HG02885 (cell line): ENCODE measurements around the gene SMARCD1.

Source experiments
- ATAC-seq: cut with Tn5 transposase; IDR thresholded peaks from one replicate; pipeline ENCODE4 v1.9.1; 2021; ENCODE audit warnings: mild to moderate bottlenecking; ENCODE audit not compliant: unreplicated experiment, poor library complexity

SMARCD1 gene

DNA sequence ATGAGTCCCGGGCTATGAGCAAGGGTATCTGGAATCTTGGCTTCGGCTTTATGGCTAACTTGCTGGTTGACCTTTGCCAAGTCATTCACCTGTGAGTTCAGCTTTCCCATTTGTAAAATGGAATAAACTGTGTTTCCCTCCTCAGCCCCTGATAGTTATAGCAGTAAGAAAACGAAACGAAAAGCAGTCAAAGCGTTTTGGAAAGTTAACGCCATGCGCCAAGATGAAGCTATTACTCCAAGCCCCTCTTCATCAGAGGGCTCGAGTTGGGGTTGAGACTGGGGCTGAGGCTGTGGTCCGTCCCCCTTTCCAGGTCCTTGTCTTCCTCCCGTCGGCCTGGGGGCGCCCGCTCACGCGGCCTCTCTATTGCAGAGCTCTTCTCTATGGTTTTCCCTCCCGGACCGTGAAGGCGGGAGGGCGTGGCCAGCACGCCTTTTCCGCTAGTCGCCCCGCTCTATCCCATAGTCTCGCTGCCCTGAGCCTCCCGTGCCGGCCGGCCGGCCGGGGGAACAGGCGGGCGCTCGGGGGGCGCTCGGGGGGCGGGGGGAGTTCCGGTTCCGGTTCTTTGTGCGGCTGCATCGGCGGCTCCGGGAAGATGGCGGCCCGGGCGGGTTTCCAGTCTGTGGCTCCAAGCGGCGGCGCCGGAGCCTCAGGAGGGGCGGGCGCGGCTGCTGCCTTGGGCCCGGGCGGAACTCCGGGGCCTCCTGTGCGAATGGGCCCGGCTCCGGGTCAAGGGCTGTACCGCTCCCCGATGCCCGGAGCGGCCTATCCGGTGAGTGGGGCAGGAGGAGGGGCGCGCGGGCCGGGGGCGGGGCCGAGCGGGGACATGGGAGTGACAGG, at the start of gene SMARCD1:
SMARCD1 (plus strand) TSS at position 568 of the 840 bp plus-strand sequence; CDS start at position 596, 28 bp downstream.
- peak; percentile 89 for ATAC-seq

DNA sequence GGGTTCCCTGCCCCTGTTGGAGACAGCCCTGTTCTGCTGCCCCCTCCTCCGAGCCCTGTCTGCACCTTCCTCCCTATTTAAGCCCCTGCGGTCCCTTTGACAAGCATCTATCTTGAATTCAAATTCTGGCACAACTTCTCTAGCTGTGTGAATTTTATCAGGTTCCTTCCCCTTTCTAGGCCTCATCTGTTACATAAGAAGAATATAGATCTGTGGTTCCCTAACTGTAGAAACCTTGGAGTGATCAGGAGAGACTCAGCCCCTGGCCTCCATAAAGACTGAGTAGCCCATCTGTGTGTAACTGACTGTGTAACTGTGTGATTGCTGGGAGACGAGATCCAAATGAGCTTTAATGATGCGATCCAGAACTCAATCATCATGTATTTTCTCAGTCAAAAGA, 46.8 kb upstream of the SMARCD1 start:
- ATAC-seq, result no peak

DNA sequence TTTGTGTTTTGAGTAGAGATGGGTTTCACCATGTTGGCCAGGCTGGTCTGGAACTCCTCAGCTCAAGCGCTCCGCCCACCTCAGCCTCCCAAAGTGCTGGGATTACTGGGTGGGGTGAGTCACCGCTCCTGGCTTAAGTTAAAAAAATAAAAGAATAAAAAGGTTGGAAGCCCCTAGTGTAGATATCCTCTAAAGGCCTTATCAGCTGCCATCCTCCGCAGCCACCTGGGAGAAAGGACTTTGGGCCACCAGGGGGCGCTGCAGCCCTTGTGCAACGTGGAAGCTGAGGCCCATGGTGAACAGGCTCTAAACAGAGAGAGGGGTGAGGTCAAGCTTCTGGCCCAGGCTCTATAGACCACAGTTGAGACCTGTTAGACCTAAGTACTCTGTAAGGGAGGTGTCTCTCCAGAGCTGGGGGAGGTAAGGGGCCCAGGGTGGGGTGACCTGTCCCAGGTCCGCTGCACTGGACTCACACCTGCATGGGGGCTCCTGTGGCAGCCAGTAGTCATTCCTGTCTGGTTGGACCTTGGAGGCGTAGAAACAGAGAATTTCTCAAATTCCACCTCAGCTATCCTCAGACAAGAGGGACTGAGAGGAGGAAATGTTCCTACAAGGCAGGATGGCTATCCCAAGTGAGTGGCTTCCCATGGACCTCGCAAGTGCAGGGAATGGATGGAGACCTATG, 45.8 kb upstream of the SMARCD1 start:
- ATAC-seq, result no peak

DNA sequence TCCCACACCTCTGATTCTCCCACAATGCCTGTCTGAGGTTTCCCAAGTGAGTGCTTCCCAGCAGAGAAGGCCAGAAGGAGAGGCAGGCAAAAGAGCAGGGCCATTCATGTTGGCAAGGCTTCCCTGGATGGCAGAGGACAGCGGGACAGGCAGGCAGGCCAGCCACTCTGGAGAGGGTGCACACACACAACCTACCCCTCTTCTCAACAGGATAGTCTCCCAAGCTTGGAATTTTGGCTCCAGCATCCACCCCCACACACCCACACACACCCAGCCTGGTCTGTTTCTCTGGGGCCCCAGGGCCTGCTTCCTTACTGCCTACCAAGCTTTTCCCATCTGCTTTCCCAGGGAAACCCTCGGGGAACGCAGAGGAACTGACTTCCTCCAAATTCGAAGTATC, 44.5 kb upstream of the SMARCD1 start:
- ATAC-seq, result no peak

DNA sequence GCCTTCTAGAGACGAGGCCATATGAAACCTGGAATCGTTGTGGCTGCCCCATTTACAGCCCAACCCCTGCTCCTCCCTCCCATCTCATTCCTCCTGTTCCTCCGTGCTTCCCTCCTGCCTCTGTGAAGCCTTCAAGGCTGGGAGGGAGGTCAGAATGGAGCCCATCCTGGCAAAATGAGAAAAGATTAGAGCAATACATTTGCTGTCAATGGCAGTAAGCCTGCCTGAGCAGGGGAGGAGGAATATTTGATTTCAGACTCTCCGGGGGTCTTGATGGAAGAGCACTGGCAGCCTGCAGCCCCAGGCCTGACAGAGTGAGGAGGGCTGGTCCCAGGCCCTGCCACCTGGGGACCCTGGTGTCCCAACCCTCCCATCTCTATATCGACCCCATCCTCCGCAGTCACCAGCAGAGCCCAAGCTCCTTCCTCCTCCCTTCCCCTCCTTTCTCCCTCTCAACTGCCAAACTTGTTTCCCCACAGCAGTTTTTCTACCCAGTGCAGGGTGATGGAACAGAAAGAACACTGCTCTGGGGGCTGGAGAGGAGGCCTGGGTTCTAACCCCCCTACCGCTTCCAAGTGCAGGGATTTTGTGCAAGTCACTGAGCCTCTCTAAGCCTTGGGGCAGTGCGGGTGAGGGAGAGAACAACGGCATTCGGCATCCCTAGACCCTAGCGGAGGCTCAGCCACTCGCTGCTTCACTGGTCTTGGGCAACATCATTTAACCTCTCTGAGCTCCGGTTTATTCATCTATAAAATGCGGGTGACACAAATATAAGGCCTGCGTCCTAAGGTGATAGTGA, 43.9 kb upstream of the SMARCD1 start:
- no peak for ATAC-seq

DNA sequence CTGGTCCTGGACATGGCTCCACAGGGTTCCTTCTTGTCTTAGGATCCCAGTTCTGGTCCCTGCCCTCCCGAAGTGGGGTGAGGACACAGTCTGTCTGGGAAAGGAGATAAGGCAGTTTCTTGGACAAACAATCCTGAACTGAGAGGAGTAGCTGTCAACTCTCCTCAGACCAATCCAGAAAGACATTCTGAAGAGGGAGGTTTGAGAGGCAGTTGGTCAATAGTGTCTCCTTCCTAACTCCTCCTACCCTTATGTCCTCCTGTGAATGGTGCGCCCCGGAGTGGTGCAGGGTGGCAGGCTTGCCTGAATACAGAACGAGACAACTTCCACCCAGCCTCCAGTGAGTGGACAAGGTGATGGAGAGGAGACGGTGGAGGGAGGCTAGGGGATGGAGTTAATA, 43.2 kb upstream of the SMARCD1 start:
- ATAC-seq, result no peak

DNA sequence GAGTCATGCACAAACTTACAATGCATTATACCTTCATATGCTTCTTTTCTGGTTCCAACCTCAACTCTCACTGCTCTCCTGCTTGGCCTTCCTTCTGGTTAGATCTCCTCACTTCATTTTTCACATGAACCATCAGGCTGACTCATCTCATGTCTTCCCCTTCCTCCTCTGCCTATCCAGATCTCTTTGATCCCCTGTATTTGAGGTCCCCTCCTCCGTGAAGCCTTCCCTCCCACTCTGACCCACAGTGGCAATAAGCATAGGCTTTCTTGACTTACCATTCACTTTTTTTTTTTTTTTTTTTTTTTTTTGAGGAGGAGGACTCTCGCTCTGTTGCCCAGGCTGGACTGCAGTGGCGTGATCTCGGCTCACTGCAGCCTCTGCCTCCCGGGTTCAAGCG, 42.4 kb upstream of the SMARCD1 start:
- no peak for ATAC-seq

DNA sequence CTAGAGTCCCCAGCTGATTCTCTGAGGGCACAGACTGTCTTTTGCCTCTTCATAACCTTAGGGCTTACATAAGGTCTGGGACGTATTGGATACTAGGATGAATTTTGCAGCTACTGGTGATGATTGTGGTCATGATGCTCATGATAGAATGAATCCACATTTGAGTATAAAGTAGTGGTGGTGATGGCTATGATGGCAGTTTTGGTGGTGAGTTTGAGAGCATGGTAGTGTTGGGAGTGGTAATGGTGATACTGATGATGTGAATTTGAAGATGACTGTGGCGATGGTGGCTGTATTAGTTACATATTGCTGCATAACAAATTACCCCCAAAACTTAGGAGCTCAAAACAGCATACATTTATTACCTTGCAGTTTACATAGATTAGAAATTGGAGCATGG, 41.8 kb upstream of the SMARCD1 start:
- no peak for ATAC-seq

DNA sequence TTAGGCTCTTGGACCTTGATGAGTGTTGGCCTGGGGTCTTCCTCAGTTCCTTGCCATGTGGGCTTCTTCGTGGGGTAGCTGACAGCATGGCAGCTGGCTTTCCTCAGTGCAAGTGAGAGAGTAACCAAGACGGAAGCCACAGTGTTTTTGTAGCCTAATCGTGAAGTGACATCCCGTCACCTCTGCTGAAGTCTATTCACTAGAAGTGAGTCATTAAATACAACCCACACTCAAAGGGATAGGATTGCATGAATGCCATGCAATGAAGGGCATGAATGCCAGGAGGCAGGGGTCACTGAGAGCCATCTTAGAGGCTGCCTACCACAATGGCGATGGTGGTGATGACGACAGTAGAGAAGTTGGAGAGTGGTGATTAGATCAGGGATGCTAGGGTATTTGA, 41.3 kb upstream of the SMARCD1 start:
- ATAC-seq, result no peak

DNA sequence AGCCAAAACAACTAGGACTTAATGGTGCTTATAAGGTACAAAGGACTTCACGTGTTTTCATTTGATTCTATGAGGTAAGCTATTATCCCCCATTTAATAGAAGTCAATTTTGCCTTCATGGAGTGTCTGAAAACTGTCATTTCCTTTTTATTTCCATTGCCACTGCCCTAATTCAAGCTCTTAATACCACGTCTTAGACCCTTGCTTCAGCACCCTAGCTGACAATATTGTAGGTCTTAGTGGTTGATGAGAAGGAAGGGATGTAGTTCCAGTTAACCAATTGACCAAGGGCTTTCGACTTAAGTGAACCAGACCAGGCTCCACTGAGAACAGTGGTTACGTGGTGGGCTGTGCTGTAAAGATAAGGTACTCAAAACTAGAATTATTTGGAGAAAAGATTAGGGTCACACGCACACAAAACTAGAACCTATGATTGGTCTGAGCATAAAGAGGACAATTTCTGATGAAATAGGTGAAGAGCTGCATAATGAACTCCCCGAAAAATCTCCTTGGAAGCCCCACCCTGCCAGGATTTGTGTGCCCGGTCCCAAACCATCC, 37.4 kb upstream of the SMARCD1 start:
- no peak for ATAC-seq

DNA sequence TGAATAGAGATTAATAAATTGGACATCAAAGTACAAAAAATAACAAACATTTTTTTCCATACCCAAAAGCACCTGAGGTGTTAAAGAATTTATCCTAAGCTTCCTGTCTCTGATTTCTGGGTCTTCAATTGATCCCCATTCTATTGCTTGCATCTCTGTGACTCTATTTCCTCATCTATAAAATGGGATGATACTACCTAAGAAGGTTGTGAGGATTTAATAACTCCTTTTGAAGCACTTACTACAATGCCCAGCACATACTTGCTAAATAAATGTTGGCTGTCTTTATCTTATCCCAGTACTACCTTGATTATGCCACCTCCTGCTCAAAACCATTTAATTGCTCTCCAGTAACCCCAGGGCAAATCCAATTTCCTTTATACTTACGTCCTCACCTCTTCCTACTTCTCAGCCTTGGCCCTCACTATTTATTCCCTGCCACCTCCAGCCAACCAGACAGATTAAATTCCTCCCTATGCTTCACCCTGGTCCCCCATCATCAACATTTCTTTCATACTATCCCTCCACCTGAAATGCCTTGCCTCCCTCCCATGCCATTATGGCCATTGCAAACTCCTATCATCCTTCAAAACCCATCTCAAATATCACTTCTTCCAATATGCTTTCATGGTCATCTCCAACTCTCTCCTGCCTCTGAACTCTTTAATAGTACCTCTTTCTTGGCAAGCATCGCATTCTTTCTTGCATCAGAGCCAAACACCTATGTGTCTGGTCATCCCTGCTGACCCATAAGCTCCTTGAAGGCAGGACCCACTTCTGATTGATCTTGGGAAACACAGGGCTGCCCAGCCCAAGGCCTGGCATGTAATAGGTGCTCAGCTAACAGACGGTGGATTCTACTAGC, 35.7 kb upstream of the SMARCD1 start:
- no peak for ATAC-seq

DNA sequence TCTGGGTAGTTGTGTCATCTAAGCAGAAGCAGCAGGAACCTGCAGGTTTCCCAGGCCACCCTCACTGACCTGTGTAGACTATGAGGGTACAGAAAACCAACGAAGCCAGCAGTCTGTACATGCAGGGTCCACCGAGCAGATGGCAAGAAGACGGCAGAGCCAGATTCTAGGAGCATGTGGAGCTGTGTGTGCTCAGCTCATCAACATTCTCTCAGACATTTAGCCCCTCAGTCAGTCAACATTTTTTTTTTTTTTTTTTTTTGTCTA, 35.1 kb upstream of the SMARCD1 start:
- no peak for ATAC-seq

DNA sequence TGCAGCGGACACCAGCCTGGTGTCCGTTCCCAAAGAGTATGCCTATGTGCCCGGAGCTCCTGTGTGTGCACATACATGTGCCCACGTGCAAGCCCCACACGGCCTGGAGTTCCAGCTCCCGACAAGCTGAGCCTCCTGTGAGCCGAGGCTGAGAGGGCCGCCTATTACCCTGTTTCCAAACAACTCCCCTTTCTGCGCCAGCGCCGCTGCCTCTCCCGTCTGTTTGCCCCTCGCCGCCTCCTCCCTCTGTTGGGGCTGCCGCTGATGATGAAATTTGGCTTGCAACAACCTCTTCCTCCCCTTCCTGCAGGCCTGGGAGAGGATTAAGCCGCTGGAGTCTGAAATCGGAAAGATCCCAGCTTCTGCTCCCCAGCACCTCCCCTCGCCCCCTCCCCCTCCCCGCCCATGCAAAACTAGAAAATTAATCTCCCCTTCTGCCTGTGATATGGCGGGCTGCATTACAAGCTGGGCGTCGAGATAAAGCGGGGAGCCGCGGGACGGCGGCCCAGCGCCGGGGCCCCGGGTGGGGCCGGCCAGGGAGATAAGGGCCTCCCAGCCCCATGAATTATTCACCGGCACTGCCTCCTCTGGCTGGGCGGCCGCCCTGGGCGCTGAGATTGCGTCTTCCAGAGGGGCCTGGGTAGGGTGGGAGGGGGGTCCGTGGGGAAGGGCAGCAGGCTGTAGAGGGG, 34.6 kb upstream of the SMARCD1 start:
- ATAC-seq, result no peak

DNA sequence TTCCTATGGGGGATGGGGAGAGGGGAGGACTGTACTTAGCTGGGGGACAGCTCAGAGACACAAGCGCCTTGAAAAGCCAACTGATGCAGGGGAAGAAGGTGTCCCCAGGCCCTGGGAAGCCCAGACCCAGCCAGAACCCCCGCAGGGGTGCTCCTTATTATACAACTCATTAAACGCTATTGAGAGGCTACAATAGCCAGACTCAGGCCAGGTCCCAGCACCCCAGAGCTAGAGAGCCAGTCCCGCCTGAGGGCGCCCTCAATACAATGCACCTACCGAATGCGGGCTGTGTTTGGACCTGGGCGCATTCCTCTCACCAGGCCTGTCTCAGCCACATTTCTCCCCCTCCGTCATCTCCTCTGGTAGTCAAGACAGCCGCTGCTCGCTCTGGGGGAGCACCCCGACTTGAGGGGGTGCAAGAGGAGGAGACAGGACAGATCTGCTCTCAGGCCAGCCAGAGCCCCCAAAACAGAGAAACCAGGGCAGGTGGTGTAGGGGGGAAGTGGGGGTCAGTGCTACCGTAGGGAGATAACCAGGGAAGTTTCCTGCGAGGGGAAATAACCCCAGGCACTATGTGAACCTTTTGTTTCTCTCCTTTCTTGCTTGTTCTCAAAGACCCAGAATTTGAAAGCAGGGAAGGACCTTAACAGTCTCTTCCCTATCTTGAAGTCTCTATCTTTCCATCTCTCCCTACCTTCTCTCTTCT, 33.9 kb upstream of the SMARCD1 start:
- no peak for ATAC-seq

DNA sequence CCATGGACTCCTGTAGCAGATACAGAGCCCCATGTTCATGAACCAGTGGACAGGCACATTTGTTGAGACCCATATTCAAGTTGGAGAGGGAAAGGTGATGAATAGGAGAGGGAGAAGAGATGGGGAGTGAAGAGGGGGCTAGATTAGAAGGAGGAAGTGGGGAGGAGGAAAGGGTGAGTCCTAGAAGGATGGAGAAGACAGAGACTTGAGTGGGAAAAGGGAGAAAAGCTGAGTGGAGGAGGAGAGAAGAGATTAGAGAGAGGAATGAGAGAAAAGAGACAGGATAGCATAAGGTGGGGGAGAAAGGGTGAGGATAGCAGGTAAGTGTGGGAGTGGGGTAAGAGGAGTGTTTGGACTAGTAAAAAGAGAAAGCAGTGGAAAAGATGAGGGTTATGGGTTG, 32.6 kb upstream of the SMARCD1 start:
- no peak for ATAC-seq

DNA sequence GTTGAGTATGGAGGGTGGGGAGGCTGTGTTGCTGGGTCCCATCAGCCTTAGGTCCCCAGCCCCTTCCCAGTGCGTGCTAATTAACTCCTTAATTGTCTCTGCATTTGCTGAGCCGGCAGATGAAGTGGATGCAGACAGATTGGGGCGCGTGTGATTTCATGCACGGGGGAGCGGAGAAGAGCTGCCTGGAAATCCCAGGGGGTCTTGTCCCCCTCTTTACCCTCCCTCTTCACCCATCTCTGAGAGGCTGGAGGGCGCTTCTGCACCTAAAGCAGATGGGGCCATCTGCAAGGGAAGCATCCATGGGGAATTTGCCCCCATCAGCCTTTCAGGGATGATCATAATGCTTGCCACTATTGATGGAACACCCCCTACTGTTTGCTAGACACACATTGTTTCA, 32.2 kb upstream of the SMARCD1 start:
- no peak for ATAC-seq

DNA sequence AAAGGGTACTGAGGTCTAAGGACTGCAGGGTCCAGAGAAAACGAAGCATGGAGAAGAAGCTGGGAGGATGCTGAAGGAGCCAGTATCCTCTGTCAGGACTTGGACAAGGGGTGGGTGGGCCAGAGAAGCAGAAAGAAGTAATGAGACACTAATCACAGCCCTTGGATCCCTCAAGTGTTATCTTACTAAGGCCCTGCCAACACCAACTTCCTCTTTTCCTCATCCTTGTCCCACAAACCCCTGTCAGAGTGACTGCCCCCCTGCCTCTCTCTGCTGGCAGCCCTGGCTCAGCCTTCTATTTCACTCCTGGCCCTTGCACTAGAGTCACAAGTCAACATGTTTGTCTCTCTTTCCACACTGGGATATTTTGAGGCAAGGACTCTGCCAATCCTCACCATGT, 31.6 kb upstream of the SMARCD1 start:
- ATAC-seq, result no peak

DNA sequence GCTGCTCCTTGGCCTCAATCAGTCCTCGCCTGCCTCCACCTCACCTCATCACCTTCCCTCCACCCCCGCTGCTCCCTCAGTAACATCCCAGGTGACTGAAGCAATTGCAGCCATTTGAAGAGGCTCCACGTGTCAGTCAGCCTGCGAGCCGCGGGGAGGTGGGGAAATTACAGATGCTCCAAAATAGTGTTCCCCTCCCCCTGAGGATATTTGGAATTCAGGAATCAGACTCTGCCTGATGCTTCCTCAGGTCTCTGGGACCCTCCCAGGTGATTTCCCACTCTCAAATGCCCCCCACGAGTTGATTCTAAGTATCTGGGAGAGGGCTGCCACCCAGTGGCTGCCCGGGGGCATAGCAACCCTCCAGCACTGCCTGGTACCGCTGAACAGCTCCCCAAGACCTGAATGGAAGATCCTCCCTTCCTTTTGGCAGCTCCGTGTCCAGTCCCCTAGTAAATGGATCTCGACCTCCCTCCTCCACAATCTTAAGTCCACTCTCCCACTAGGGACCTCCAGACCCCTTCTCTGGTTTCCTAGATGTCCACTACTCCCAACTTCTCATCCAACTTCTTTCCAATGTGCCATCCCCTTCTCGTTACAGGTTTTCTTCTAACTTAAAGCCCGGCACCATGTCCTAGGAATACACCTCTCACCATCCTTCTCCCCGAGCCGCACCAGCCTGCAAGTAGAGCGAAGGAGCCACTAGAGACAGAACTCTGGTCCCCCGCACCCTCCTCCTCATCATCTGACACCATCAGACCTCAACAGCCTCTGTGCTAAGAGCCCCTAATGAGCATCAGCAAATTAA, 29.1 kb upstream of the SMARCD1 start:
- ATAC-seq, result no peak
